HG03442 (cell line): ENCODE measurements around the gene KCNH5.

ENCODE experiments used
- ATAC-seq: cut with Tn5 transposase; IDR thresholded peaks from one replicate; pipeline ENCODE4 v1.9.1; 2021; ENCODE audit warnings: mild to moderate bottlenecking, moderate library complexity; ENCODE audit not compliant: unreplicated experiment

Gene KCNH5

GRCh38 chr14:62684376-62684775 lies 360.9 kb downstream of the KCNH5 start:
- no peak for ATAC-seq

- no peak for ATAC-seq
Observed at GRCh38 chr14:62682208-62682607, 363.1 kb downstream of the KCNH5 start.

- no peak for ATAC-seq
Observed at GRCh38 chr14:62674563-62675237, 370.6 kb downstream of the KCNH5 start.

GRCh38 chr14:62673014-62673755 lies 372.1 kb downstream of the KCNH5 start:
- no peak for ATAC-seq

GRCh38 chr14:62670526-62670925 lies 374.7 kb downstream of the KCNH5 start:
- ATAC-seq: no peak

GRCh38 chr14:62667421-62667914 lies 377.8 kb downstream of the KCNH5 start:
- no peak for ATAC-seq

GRCh38 chr14:62665286-62665685 lies 380.0 kb downstream of the KCNH5 start:
- ATAC-seq: no peak

- ATAC-seq: no peak
Observed at GRCh38 chr14:62663456-62663821, 381.8 kb downstream of the KCNH5 start.

GRCh38 chr14:62662811-62663455 lies 382.3 kb downstream of the KCNH5 start:
- ATAC-seq: no peak

- ATAC-seq: no peak
Observed at GRCh38 chr14:62661818-62662217, 383.4 kb downstream of the KCNH5 start.

GRCh38 chr14:62658631-62659030 lies 386.6 kb downstream of the KCNH5 start:
- no peak for ATAC-seq

GRCh38 chr14:62657376-62657775 lies 387.9 kb downstream of the KCNH5 start:
- ATAC-seq: no peak

- ATAC-seq: no peak
Observed at GRCh38 chr14:62655166-62655565, 390.1 kb downstream of the KCNH5 start.

GRCh38 chr14:62654641-62655040 lies 390.6 kb downstream of the KCNH5 start:
- ATAC-seq: no peak
